Caco-2 (cell line): ENCODE results near the gene DIP2B. TPM values are rescaled to one million over a fixed set of nuclear protein-coding genes. Genes with fewer than 3 reads are reported as not detected.

Source experiments
- BruUV-seq: library from RNA; stranded (reverse); fragments of 400-500 nt; replicated peaks from 2 replicates; lab custom pipeline; 2021; lab: Mats Ljungman, UMichigan
- CTCF ChIA-PET: fragments of 300-600 bp; sonication (Branson Sonifier 250); formaldehyde crosslinking; loops from one replicate; lab custom pipeline; 2022; ENCODE audit warnings: antibody characterized with exemption; lab: Charles Lee
- POLR2A ChIA-PET: fragments of 300-600 bp; sonication (Branson Sonifier 250); formaldehyde crosslinking; loops from one replicate; lab custom pipeline; 2022; ENCODE audit warnings: antibody characterized with exemption; lab: Charles Lee
- DNase-seq, 2 experiments: peaks; one replicate each; pipeline versions ENCODE4 v3.0.0 to v3.0.0-alpha.2; 2020 to 2022
- H3K27me3 ChIP-seq: replicated peaks from 2 replicates; pipeline ENCODE4 v1.6.0; 2011; ENCODE audit warnings: low read length; ENCODE audit not compliant: control insufficient read depth, insufficient read depth
- H3K36me3 ChIP-seq: 2 replicates; pipeline ENCODE4 v1.5.1; 2011; ENCODE audit warnings: low read length; ENCODE audit not compliant: control insufficient read depth, insufficient read depth
- H3K4me1 ChIP-seq: fragments of 250-450 bp; sonication (Bioruptor Pico); 2 replicates; pipeline ENCODE4 v1.5.1; 2020; ENCODE audit warnings: mild to moderate bottlenecking
- H3K4me3 ChIP-seq: 2 replicates; pipeline ENCODE4 v1.5.1; 2011; ENCODE audit warnings: low read depth, mild to moderate bottlenecking, control low read depth, low read length
- H3K9me3 ChIP-seq: fragments of 250-450 bp; sonication (Bioruptor Pico); 2 replicates; pipeline ENCODE4 v1.5.1; 2020; ENCODE audit warnings: mild to moderate bottlenecking, moderate library complexity
- H3K27ac Mint-ChIP-seq: one replicate; pipeline ENCODE4 v1.8.0; 2022; ENCODE audit warnings: mixed read lengths; ENCODE audit not compliant: unreplicated experiment
- H3K27me3 Mint-ChIP-seq: one replicate; pipeline ENCODE4 v1.8.0; 2022; ENCODE audit warnings: mixed read lengths; ENCODE audit not compliant: insufficient read depth, unreplicated experiment
- H3K36me3 Mint-ChIP-seq: one replicate; pipeline ENCODE4 v1.8.0; 2022; ENCODE audit warnings: mild to moderate bottlenecking, mixed read lengths; ENCODE audit not compliant: insufficient read depth, unreplicated experiment
- H3K4me1 Mint-ChIP-seq: one replicate; pipeline ENCODE4 v1.8.0; 2022; ENCODE audit warnings: low read depth, mixed read lengths; ENCODE audit not compliant: unreplicated experiment
- H3K4me3 Mint-ChIP-seq: one replicate; pipeline ENCODE4 v1.8.0; 2022; ENCODE audit warnings: mild to moderate bottlenecking, moderate library complexity, mixed read lengths; ENCODE audit not compliant: unreplicated experiment
- H3K9me3 Mint-ChIP-seq: one replicate; pipeline ENCODE4 v1.8.0; 2022; ENCODE audit warnings: mixed read lengths; ENCODE audit not compliant: unreplicated experiment
- intact Hi-C: fragments of 100-400 bp; cut with micrococcal nuclease; formaldehyde crosslinking; loops from one replicate; pipeline ENCODE4 v1.10.0; 2022; ENCODE audit not compliant: unreplicated experiment
- total RNA-seq: library from RNA; stranded (reverse); gene quantifications from 2 replicates; pipeline ENCODE4 v1.2.3, GENCODE V29; 2022
- TF ChIP-seq, protein P1 (sequence below), 2 experiments: fragments of 200-600 bp in 1 of 2; IDR thresholded peaks; 1 replicate in 1 of 2; 2 replicates in 1 of 2; pipeline versions ENCODE4 v1.5.1 to v1.8.0; 2011 to 2022; ENCODE audit warnings: antibody characterized with exemption in 1 of 2, control low read depth in 1 of 2, inconsistent platforms in 1 of 2, low read depth in 1 of 2, low read length in 1 of 2, mild to moderate bottlenecking in 1 of 2, moderate library complexity in 1 of 2; ENCODE audit not compliant: insufficient read depth in 1 of 2, severe bottlenecking in 1 of 2, unreplicated experiment in 1 of 2

Gene DIP2B
- total RNA-seq, 1 experiment from 2014 or later = 32.7 TPM

DNA sequence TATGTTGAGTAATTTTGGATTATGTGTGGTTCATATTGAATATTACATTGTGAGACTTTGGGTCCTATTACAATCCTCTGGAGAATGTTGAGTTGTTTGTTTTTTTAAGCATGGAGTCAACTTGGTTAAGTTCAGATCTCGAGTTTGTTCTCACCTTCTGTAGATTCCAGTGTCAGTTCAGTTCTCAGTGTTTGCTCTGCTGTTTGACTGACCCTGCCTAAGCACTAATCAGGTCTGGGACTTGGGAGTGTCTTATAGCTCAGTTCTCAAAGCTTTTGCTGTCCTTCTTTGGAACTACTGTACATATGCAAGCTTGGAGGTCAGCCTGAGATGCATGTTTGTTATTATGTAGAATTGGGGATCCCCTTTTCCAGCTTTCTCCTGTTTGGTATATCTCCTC, 63.1 kb downstream of the DIP2B start:
- no peak for DNase-seq
- H3K4me3 ChIP-seq = no peak overlapping the region
- ChIA-PET POLR2A (no interaction called here), CTCF (interaction anchor here (1.3 kb wide), 1 partner anchor 36 kb away, joined by 3 read pairs; no protein-coding TSS in a partner anchor)
- no peaks in the 10 kb centered on the region for H3K27me3 ChIP-seq
- Mint-ChIP-seq H3K4me1 (peaks cover 21% of the 10 kb centered on the region), H3K4me3 (no peak overlapping the region), H3K27me3 (no peaks in the 10 kb centered on the region), H3K27ac (peak overlapping the region; percentile 48), H3K36me3 (no peaks in the 10 kb centered on the region), H3K9me3 (no peaks in the 10 kb centered on the region)
- BruUV-seq = no TSS peak
- H3K9me3 ChIP-seq = no peaks in the 10 kb centered on the region
- intact Hi-C loops = no loop called here
- 0 out of 2 replicates have a peak, but pooled peaks cover 2% of the 10 kb centered on the region for H3K36me3 ChIP-seq
- TF ChIP-seq, protein P1, sequence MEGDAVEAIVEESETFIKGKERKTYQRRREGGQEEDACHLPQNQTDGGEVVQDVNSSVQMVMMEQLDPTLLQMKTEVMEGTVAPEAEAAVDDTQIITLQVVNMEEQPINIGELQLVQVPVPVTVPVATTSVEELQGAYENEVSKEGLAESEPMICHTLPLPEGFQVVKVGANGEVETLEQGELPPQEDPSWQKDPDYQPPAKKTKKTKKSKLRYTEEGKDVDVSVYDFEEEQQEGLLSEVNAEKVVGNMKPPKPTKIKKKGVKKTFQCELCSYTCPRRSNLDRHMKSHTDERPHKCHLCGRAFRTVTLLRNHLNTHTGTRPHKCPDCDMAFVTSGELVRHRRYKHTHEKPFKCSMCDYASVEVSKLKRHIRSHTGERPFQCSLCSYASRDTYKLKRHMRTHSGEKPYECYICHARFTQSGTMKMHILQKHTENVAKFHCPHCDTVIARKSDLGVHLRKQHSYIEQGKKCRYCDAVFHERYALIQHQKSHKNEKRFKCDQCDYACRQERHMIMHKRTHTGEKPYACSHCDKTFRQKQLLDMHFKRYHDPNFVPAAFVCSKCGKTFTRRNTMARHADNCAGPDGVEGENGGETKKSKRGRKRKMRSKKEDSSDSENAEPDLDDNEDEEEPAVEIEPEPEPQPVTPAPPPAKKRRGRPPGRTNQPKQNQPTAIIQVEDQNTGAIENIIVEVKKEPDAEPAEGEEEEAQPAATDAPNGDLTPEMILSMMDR (IDR thresholded peaks at IDR 0.05; ENCODE audit: insufficient read depth in 1 of 2, low read depth in 1 of 2, low read length in 1 of 2, severe bottlenecking in 1 of 2, unreplicated experiment in 1 of 2) = no peak
- peaks cover 21% of the 10 kb centered on the region for H3K4me1 ChIP-seq

DNA sequence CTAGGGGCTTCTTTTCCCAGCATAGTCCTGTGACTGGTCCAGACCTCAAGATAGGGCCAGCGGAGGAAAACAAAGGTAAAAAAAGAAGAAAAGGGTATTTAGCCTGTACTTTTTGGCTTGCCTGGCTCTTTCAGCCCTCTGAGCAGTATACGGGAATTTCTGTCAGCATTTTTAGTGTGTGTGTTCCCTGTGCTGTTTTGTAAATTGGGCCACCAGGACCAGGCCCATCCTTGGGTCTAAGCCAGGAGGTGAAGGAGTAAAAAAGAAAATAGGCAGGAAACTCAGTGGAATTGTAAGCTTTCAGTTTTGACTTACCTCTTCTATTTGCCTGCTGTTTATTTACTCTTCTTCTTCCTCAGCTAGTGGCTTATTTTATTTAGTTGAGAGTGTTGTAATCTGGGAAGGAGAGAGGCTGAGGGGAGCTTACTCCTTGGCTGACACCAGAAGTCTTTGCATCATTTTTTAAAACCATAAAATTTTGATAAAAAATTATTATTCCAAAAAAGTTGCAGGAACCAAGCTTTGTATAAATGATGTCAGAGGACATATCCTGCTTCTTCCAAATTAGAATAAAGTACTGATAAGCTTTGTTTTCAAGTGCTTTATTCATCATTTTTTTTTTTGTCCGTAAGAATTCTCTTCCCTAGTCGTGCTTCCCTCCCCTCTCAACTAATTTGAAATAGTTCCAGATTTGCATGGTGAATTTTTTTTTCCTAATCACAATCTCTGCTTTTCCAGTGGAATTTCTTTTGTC, 63.7 kb downstream of the DIP2B start:
- intact Hi-C loops = no loop called here

DNA sequence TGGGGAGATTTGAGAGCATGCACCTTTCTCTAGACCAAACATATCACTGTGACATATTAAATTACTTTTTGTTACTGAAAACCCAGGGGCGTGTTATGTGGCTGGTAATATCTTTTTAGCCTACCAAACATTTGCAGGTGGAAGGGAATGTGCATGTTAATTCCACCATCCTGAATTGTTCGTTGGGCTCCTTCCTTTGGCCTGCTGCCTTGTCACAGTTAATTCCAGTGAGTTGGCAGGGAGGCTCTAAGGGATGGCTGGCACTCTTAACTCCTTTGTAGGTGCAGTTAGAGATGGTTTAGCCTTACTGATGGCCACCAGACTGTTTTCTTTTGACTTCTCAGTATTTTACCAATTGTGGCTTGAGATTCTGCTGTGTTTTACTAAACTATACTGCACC, 64.5 kb downstream of the DIP2B start:
- Histone ChIP-seq H3K27me3 (no peaks in the 10 kb centered on the region), H3K4me3 (no peak overlapping the region), H3K36me3 (0 out of 2 replicates have a peak, but pooled peaks cover 2% of the 10 kb centered on the region), H3K4me1 (peaks cover 26% of the 10 kb centered on the region), H3K9me3 (no peaks in the 10 kb centered on the region)
- BruUV-seq = no TSS peak
- Mint-ChIP-seq H3K4me3 (no peak overlapping the region), H3K4me1 (peaks cover 16% of the 10 kb centered on the region), H3K9me3 (no peaks in the 10 kb centered on the region), H3K36me3 (no peaks in the 10 kb centered on the region), H3K27ac (no peak overlapping the region), H3K27me3 (no peaks in the 10 kb centered on the region)
- intact Hi-C loops = no loop called here
- DNase-seq = no peak
- ChIA-PET POLR2A (no interaction called here), CTCF (interaction anchor here (1.3 kb wide), 1 partner anchor 34 kb away, joined by 3 read pairs; no protein-coding TSS in a partner anchor)
- TF ChIP-seq, protein P1 (IDR thresholded peaks at IDR 0.05; ENCODE audit: insufficient read depth in 1 of 2, low read depth in 1 of 2, low read length in 1 of 2, severe bottlenecking in 1 of 2, unreplicated experiment in 1 of 2) = no peak

More for the DNA sequence above, 63.7 kb downstream of the DIP2B start:
- no peaks in the 10 kb centered on the region for H3K27me3 Mint-ChIP-seq
- no TSS peak for BruUV-seq
- TF ChIP-seq, protein P1 (IDR thresholded peaks at IDR 0.05; ENCODE audit: insufficient read depth in 1 of 2, low read depth in 1 of 2, low read length in 1 of 2, severe bottlenecking in 1 of 2, unreplicated experiment in 1 of 2) = no peak
- no peak overlapping the region for H3K4me3 Mint-ChIP-seq
- no peaks in the 10 kb centered on the region for H3K27me3 ChIP-seq
- H3K9me3 ChIP-seq = no peaks in the 10 kb centered on the region
- POLR2A ChIA-PET = interaction anchor here (0.6 to 0.7 kb wide), 3 partner anchors 10 to 543 kb away, joined by 3 to 7 read pairs (median 5); partner anchors contain the start of gene RACGAP1
- H3K4me1 ChIP-seq = peaks cover 26% of the 10 kb centered on the region
- CTCF ChIA-PET = interaction anchor here (1.3 kb wide), 1 partner anchor 35 kb away, joined by 3 read pairs; no protein-coding TSS in a partner anchor
- H3K4me3 ChIP-seq = no peak overlapping the region
- H3K9me3 Mint-ChIP-seq = no peaks in the 10 kb centered on the region
- peaks cover 23% of the 10 kb centered on the region for H3K4me1 Mint-ChIP-seq
- H3K36me3 ChIP-seq = 0 out of 2 replicates have a peak, but pooled peaks cover 2% of the 10 kb centered on the region
- no peak for DNase-seq
- H3K36me3 Mint-ChIP-seq = no peaks in the 10 kb centered on the region
- H3K27ac Mint-ChIP-seq = peak overlapping the region; percentile 48
